Bronchial epithelial cell (primary cell): ENCODE data around the gene FAM83F. TPM values are rescaled to one million over a fixed set of nuclear protein-coding genes. Genes with fewer than 3 reads are reported as not detected.
"Not testable (repeated sequence)": the region's sequence is repeated elsewhere in the genome, so short reads cannot be mapped to it uniquely, and the experiment has no call there.

Experiments used
- DNase-seq: peaks from one replicate; pipeline ENCODE4 v3.0.0-alpha.2; 2010; ENCODE audit warnings: low read depth
- FAIRE-seq: peaks from 2 replicates; lab custom pipeline; 2011; peaks lifted over from hg19 to GRCh38; lab: Jason Lieb, UNC
- H3K27me3 ChIP-seq: 2 replicates; pipeline ENCODE4 v1.5.1; 2011; ENCODE audit warnings: low read length; ENCODE audit not compliant: control insufficient read depth, insufficient read depth
- H3K36me3 ChIP-seq: 2 replicates; pipeline ENCODE4 v1.5.1; 2011; ENCODE audit warnings: low read length; ENCODE audit not compliant: control insufficient read depth, insufficient read depth
- H3K4me3 ChIP-seq: 2 replicates; pipeline ENCODE4 v1.5.1; 2011; ENCODE audit warnings: mild to moderate bottlenecking, low read depth, low read length, control low read depth
- CTCF ChIP-seq: IDR thresholded peaks from 2 replicates; pipeline ENCODE4 v1.5.1; 2011; ENCODE audit warnings: mild to moderate bottlenecking, moderate library complexity, low read length, control low read depth, inconsistent platforms; ENCODE audit not compliant: insufficient read depth, severe bottlenecking
- total RNA-seq: library from RNA; depleted of rRNA; stranded (reverse); fragments of >200 nt; gene quantifications from 2 replicates; pipeline ENCODE4 v1.2.1, GENCODE V29; 2014

The FAM83F gene
- total RNA-seq, 1 donor from 2014 or later, result 22.1 TPM

DNA sequence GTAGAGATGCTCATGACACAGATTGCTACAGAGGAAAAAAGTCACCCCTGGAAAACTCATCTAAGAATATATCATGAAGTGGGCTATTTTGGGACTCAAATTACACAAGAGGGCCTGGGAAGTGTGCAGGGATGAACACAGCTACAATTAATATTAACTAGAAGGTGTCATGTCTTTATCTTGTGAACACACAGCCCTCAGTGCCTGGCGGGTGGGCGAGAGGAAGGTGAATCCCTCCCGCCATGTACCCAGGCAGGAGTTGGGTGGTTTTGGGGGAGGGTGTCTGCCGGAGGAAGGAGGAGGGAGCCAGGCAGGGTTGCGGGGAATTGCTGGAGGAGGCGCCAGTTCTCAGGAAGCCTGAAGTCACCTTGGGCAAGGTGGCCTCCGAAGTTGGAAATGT is 5.1 kb upstream of the FAM83F start:
- DNase-seq (no peak), FAIRE-seq (no peak)
- TF ChIP-seq CTCF, result no peak
- no peaks in the 10 kb centered on the region for H3K36me3 ChIP-seq
- no peak overlapping the region for H3K4me3 ChIP-seq
- no peaks in the 10 kb centered on the region for H3K27me3 ChIP-seq

- Histone ChIP-seq H3K4me3 (no peak overlapping the region), H3K36me3 (no peaks in the 10 kb centered on the region), H3K27me3 (no peaks in the 10 kb centered on the region)
- DNase-seq, result no peak
- FAIRE-seq, result no peak
- no peak for TF ChIP-seq CTCF
Measured at GRCh38 chr22:39990686-39991085, 4.1 kb upstream of the FAM83F start.

DNA sequence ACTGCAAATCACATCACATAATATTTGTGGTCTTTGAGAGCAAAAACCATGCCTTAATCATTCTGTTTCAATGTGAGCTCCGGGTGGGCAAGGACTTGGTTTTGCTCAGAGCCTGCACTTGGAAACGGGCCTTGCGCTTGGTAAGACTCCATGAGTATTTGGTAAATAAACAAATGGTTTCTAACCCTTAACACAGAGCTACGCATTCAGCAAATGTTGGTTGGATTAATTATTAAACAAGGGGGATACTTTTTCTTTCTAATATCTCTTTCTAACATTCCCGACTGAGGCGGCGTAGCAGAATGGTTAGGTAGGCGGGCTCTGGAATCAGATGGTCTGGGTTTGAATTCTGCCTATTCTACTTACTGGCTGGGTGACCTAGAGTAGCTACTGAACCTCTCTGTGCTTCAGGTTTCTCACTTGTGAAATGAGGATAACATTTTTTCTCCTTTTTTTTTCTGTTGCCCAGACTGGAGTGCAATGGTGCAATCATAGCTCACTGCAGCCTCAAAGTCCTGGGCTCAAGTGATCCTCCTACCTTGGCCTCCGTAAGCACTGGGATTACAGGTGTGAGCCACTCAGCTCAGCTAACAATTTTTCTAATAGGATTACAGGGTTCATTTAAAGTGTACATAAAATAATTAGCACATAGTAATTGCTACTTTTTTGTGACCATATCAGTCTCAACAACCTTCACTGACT is 3.4 kb upstream of the FAM83F start:
- H3K36me3 ChIP-seq, result no peaks in the 10 kb centered on the region
- no peak overlapping the region for H3K4me3 ChIP-seq
- no peaks in the 10 kb centered on the region for H3K27me3 ChIP-seq
- no peak for TF ChIP-seq CTCF
- DNase-seq, result no peak
- peak; percentile 55 for FAIRE-seq

DNA sequence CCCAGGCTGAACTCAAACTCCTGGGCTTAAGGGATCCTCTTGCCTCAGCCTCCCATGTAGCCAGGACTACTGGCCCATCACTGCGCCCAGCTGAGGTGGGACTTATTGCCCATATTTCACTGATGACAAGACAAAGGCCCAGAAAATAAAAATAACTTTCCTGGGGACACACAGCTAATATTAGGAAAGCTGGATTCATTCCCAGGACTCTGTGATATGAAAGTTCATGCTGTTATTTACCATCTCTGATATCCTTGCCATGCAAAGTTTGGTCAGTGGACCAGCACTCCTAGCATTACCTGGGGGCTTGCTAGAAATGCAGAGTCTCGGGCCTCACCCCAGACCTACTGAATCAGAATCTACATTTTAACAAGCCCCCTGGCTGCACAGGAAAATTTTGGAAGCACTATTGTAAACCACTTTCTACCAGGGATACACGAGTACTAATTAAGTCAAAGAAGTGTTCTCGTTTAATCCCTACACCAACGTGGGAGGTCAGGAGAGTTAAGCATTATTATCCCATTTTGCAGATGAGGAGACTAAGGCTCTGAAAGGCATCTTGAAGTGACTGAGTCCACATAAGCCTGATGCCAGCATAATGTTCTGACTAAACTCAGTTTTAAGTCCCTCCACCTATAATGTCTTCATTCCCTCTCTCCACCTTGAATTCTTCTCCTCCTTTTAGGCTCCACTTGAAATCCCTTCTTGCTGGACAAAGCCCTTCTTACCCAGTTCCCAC is 2.5 kb upstream of the FAM83F start:
- TF ChIP-seq CTCF, result no peak
- FAIRE-seq (no peak), DNase-seq (no peak)
- H3K36me3 ChIP-seq, result peaks cover 2% of the 10 kb centered on the region
- no peak overlapping the region for H3K4me3 ChIP-seq
- H3K27me3 ChIP-seq, result no peaks in the 10 kb centered on the region

DNA sequence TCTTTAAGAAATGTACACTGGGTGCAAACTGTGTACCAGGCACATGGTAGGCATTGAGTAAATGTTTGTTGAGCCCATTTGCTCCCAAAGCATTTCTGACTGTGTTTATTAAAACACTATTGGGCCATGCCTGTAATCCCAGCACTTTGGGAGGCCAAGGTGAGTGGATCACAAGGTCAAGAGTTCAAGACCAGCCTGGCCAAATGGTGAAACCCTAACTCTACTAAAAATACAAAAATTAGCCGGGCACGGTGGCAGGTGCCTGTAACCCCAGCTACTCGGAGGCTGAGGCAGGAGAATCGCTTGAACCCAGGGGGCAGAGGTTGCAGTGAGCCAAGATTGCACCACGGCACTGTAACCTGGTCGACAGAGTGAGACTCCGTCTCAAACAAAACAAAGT is 1.9 kb upstream of the FAM83F start:
- not testable (repeated sequence) for H3K36me3 ChIP-seq, DNase-seq, H3K27me3 ChIP-seq

GRCh38 chr22:39994041-39994565 is 651 bp upstream of the FAM83F start:
- DNase-seq (peak; percentile 78), FAIRE-seq (no peak)
- no peak for TF ChIP-seq CTCF
- Histone ChIP-seq H3K4me3 (peak overlapping the region; percentile 42), H3K36me3 (peaks cover 10% of the 10 kb centered on the region), H3K27me3 (no peaks in the 10 kb centered on the region)

More for the DNA sequence above, 1.9 kb upstream of the FAM83F start:
- FAIRE-seq, H3K4me3 ChIP-seq: not testable (repeated sequence)
